Ishikawa (cell line): ENCODE measurements around the gene MAP4K4.

Experiments
- TAF1 ChIP-seq: IDR thresholded peaks from 2 replicates; pipeline ENCODE4 v1.6.1; 2012; ENCODE audit warnings: low read depth, mild to moderate bottlenecking
- YY1 ChIP-seq: IDR thresholded peaks from 2 replicates; pipeline ENCODE4 v1.6.1; 2012; ENCODE audit warnings: low read depth

GRCh38 chr2:101704046-101704466 lies 6.5 kb downstream of the MAP4K4 start:
- TF ChIP-seq TAF1: no peak
- TF ChIP-seq YY1: no peak
